PFSK-1 (cell line): ENCODE results near the gene RHOC.

Experiments used
- POLR2AphosphoS5 ChIP-seq: IDR thresholded peaks from 2 replicates; pipeline ENCODE4 v1.6.1; 2012; ENCODE audit warnings: low read depth, mild to moderate bottlenecking, control low read depth, low read length, moderate library complexity
- TAF1 ChIP-seq: IDR thresholded peaks from 2 replicates; pipeline ENCODE4 v1.6.1; 2012; ENCODE audit warnings: low read length, control low read depth, borderline replicate concordance; ENCODE audit not compliant: insufficient read depth
- TF ChIP-seq, protein P1 (sequence below), 2 experiments: IDR thresholded peaks; 2 replicates each; pipeline versions ENCODE4 v1.6.1 to v1.8.0; 2011 to 2012; ENCODE audit warnings: low read depth in 2 of 2, low read length in 2 of 2, control low read depth in 1 of 2, inconsistent platforms in 1 of 2, mild to moderate bottlenecking in 1 of 2, moderate library complexity in 1 of 2; ENCODE audit not compliant: insufficient read depth in 1 of 2

DNA sequence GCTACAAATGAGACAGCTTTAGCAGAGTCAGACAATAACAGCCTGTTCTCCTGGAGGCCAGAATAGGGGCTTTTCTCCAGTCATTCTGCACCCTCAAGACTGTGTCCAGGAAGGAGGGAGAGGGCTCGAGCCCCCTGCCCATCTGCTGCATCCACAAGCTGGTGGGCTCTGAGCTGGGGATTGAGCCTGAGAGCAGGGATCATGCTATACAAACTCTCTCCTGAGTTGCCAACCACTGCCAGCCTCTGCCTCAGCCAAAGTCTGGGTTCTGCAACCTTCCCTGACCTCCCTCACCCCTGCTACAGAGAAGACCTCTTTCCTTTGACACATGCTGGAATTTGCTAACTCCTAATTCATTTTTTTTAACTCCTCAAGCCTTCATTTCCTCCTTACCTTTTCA, 23.0 kb upstream of the RHOC start:
- TF ChIP-seq, protein P1, sequence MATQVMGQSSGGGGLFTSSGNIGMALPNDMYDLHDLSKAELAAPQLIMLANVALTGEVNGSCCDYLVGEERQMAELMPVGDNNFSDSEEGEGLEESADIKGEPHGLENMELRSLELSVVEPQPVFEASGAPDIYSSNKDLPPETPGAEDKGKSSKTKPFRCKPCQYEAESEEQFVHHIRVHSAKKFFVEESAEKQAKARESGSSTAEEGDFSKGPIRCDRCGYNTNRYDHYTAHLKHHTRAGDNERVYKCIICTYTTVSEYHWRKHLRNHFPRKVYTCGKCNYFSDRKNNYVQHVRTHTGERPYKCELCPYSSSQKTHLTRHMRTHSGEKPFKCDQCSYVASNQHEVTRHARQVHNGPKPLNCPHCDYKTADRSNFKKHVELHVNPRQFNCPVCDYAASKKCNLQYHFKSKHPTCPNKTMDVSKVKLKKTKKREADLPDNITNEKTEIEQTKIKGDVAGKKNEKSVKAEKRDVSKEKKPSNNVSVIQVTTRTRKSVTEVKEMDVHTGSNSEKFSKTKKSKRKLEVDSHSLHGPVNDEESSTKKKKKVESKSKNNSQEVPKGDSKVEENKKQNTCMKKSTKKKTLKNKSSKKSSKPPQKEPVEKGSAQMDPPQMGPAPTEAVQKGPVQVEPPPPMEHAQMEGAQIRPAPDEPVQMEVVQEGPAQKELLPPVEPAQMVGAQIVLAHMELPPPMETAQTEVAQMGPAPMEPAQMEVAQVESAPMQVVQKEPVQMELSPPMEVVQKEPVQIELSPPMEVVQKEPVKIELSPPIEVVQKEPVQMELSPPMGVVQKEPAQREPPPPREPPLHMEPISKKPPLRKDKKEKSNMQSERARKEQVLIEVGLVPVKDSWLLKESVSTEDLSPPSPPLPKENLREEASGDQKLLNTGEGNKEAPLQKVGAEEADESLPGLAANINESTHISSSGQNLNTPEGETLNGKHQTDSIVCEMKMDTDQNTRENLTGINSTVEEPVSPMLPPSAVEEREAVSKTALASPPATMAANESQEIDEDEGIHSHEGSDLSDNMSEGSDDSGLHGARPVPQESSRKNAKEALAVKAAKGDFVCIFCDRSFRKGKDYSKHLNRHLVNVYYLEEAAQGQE (IDR thresholded peaks at IDR 0.05; ENCODE audit: insufficient read depth in 1 of 2, low read depth in 2 of 2, low read length in 2 of 2), result no peak
- TF ChIP-seq TAF1 (no peak), POLR2AphosphoS5 (no peak)
